ENCODE results near the gene EMILIN1. TPM values are rescaled to one million over a fixed set of nuclear protein-coding genes. Genes with fewer than 3 reads are reported as not detected.

EMILIN1 gene
- total and polyA plus RNA-seq, 2 of the 8 experiments (the other 6 are each of a cell fraction or from before 2014, with no cell fraction given), result 1.9 to 3.0 TPM

DNA sequence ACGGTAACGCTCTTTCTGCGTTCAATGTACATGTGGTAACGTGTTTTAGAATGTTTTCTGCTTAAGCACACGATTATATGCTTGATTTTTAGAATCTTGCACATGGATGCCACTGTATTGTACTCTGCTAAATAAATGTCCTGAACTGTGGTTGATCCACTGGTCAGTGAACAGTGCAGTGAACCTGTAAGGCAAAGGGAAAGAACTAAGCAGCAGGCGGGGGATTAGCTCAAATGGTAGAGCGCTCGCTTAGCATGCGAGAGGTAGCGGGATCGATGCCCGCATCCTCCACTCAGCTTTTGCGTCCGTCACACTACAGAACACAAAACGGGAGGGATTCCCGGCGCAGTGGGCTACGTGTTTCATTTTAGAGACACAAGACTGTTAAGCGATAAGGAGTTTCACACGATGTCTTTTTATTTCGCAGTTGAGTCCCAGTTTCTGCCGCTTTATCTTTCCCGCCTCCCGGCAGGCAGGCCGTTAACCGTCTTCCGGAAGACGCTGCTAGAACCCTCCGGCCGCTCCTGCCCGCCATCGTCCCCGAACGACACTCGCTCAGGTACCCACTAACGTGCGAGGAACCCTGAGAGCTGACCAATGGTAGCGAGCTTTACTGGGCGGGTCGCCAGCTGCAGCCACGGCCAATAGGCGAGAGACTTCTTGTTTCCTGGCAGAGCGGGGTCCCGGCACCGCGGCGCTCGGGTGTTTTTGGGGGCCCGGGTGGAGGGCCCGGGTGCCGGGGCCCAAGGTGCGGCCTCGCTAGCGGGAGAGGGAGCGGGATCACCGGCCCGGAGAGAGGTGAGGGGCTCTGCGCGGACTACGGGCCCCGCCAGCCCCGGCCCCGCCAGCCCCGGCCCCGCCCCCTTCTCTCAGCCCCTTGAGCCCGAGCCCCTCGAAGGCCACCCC is 27.2 kb upstream of the EMILIN1 start, which contains the start of gene AGBL5 (continued):
- TF ChIP-seq, protein P1, sequence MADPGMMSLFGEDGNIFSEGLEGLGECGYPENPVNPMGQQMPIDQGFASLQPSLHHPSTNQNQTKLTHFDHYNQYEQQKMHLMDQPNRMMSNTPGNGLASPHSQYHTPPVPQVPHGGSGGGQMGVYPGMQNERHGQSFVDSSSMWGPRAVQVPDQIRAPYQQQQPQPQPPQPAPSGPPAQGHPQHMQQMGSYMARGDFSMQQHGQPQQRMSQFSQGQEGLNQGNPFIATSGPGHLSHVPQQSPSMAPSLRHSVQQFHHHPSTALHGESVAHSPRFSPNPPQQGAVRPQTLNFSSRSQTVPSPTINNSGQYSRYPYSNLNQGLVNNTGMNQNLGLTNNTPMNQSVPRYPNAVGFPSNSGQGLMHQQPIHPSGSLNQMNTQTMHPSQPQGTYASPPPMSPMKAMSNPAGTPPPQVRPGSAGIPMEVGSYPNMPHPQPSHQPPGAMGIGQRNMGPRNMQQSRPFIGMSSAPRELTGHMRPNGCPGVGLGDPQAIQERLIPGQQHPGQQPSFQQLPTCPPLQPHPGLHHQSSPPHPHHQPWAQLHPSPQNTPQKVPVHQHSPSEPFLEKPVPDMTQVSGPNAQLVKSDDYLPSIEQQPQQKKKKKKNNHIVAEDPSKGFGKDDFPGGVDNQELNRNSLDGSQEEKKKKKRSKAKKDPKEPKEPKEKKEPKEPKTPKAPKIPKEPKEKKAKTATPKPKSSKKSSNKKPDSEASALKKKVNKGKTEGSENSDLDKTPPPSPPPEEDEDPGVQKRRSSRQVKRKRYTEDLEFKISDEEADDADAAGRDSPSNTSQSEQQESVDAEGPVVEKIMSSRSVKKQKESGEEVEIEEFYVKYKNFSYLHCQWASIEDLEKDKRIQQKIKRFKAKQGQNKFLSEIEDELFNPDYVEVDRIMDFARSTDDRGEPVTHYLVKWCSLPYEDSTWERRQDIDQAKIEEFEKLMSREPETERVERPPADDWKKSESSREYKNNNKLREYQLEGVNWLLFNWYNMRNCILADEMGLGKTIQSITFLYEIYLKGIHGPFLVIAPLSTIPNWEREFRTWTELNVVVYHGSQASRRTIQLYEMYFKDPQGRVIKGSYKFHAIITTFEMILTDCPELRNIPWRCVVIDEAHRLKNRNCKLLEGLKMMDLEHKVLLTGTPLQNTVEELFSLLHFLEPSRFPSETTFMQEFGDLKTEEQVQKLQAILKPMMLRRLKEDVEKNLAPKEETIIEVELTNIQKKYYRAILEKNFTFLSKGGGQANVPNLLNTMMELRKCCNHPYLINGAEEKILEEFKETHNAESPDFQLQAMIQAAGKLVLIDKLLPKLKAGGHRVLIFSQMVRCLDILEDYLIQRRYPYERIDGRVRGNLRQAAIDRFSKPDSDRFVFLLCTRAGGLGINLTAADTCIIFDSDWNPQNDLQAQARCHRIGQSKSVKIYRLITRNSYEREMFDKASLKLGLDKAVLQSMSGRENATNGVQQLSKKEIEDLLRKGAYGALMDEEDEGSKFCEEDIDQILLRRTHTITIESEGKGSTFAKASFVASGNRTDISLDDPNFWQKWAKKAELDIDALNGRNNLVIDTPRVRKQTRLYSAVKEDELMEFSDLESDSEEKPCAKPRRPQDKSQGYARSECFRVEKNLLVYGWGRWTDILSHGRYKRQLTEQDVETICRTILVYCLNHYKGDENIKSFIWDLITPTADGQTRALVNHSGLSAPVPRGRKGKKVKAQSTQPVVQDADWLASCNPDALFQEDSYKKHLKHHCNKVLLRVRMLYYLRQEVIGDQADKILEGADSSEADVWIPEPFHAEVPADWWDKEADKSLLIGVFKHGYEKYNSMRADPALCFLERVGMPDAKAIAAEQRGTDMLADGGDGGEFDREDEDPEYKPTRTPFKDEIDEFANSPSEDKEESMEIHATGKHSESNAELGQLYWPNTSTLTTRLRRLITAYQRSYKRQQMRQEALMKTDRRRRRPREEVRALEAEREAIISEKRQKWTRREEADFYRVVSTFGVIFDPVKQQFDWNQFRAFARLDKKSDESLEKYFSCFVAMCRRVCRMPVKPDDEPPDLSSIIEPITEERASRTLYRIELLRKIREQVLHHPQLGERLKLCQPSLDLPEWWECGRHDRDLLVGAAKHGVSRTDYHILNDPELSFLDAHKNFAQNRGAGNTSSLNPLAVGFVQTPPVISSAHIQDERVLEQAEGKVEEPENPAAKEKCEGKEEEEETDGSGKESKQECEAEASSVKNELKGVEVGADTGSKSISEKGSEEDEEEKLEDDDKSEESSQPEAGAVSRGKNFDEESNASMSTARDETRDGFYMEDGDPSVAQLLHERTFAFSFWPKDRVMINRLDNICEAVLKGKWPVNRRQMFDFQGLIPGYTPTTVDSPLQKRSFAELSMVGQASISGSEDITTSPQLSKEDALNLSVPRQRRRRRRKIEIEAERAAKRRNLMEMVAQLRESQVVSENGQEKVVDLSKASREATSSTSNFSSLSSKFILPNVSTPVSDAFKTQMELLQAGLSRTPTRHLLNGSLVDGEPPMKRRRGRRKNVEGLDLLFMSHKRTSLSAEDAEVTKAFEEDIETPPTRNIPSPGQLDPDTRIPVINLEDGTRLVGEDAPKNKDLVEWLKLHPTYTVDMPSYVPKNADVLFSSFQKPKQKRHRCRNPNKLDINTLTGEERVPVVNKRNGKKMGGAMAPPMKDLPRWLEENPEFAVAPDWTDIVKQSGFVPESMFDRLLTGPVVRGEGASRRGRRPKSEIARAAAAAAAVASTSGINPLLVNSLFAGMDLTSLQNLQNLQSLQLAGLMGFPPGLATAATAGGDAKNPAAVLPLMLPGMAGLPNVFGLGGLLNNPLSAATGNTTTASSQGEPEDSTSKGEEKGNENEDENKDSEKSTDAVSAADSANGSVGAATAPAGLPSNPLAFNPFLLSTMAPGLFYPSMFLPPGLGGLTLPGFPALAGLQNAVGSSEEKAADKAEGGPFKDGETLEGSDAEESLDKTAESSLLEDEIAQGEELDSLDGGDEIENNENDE (IDR thresholded peaks at IDR 0.05; ENCODE audit: insufficient replicate concordance, low read length), result peak; percentile 26
- TF ChIP-seq BACH1 (IDR thresholded peaks at IDR 0.05; ENCODE audit: low read length) (peak; percentile 93), TAF1 (IDR thresholded peaks at IDR 0.05; ENCODE audit: low read depth, low read length) (no peak; the same call in 1 of the 2 replicates), TEAD4 (IDR thresholded peaks at IDR 0.05; ENCODE audit: low read depth, low read length) (peak; percentile 71), SUZ12 (IDR thresholded peaks at IDR 0.05; ENCODE audit: low read length) (no peak), GABPA (IDR thresholded peaks at IDR 0.05; ENCODE audit: borderline replicate concordance, insufficient read depth, low read length) (no peak), SIN3A (conservative IDR thresholded peaks at IDR 0.05 in 1 of 2, IDR thresholded peaks at IDR 0.05 in 1 of 2; ENCODE audit: low read depth in 1 of 2, low read length in 2 of 2) (peak in 1 of 2 experiments; percentile 86; a peak in 2 of 4 replicates)
- TF ChIP-seq, protein P2, sequence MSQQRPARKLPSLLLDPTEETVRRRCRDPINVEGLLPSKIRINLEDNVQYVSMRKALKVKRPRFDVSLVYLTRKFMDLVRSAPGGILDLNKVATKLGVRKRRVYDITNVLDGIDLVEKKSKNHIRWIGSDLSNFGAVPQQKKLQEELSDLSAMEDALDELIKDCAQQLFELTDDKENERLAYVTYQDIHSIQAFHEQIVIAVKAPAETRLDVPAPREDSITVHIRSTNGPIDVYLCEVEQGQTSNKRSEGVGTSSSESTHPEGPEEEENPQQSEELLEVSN (IDR thresholded peaks at IDR 0.05), result peak; percentile 88

All from H1 (cell line).